ENCODE data around the gene TACC3. TPM values are rescaled to one million over a fixed set of nuclear protein-coding genes. Genes with fewer than 3 reads are reported as not detected.

The TACC3 gene
- total RNA-seq, 4 donors from 2014 or later: 8.6 to 15.0 (median 11.9) TPM

- peaks cover 0 to 33% (median 12%) of the 10 kb centered on the region in 4 donors for H3K4me1 ChIP-seq
- TF ChIP-seq EP300 (IDR thresholded peaks at IDR 0.05) (no peak), POLR2A (IDR thresholded peaks at IDR 0.05) (no peak), CTCF (IDR thresholded peaks at IDR 0.05) (no peak)
- H3K27me3 ChIP-seq: peaks cover 0 to 32% of the 10 kb centered on the region in 2 donors
- H3K27ac ChIP-seq: no peak overlapping the region
- DNase-seq (ENCODE audit: low spot score in 2 of 2): no peak
- 44 to 66% methylated on average over 11 of the region's 14 CpGs for WGBS, 2 donors
- H3K4me3 ChIP-seq: no peak overlapping the region
- peaks cover 0 to 6% (median 0%) of the 10 kb centered on the region in 3 donors for H3K36me3 ChIP-seq
- no peaks in the 10 kb centered on the region for H3K9me3 ChIP-seq
Measured at GRCh38 chr4:1749826-1750225, 28.5 kb downstream of the TACC3 start.

GRCh38 chr4:1750381-1751154, 29.2 kb downstream of the TACC3 start:
- Histone ChIP-seq H3K4me3 (no peak overlapping the region), H3K36me3 (peaks cover 0 to under 1% (median 0%) of the 10 kb centered on the region in 3 donors), H3K4me1 (peaks cover 0 to 33% (median 12%) of the 10 kb centered on the region in 4 donors), H3K9me3 (no peaks in the 10 kb centered on the region), H3K27ac (no peak overlapping the region), H3K27me3 (peaks cover 0 to 32% of the 10 kb centered on the region in 2 donors)
- WGBS, 2 donors: 86 to 87% methylated on average over 14 of the region's 18 CpGs
- DNase-seq (ENCODE audit: low spot score in 2 of 2): no peak
- no peak for TF ChIP-seq CTCF (IDR thresholded peaks at IDR 0.05)
- TF ChIP-seq EP300 (IDR thresholded peaks at IDR 0.05): no peak
- TF ChIP-seq POLR2A (IDR thresholded peaks at IDR 0.05): no peak

- Histone ChIP-seq H3K36me3 (no peaks in the 10 kb centered on the region), H3K9me3 (no peaks in the 10 kb centered on the region), H3K27me3 (peaks cover 0 to 31% of the 10 kb centered on the region in 2 donors), H3K4me3 (no peak overlapping the region), H3K4me1 (peaks cover 0 to 29% (median 12%) of the 10 kb centered on the region in 4 donors), H3K27ac (no peak overlapping the region)
- 93 to 100% methylated on average over 4 to 14 of the region's 31 CpGs for WGBS, 2 donors
- no peak for DNase-seq (ENCODE audit: low spot score in 2 of 2)
- TF ChIP-seq POLR2A (IDR thresholded peaks at IDR 0.05): no peak
- no peak for TF ChIP-seq CTCF (IDR thresholded peaks at IDR 0.05)
- TF ChIP-seq EP300 (IDR thresholded peaks at IDR 0.05): no peak
Measured at GRCh38 chr4:1751155-1751918, 30.0 kb downstream of the TACC3 start.

GRCh38 chr4:1751919-1752283, 30.6 kb downstream of the TACC3 start:
- H3K27ac ChIP-seq: no peak overlapping the region
- 0 to 50% methylated on average over 1 to 2 of the region's 8 CpGs for WGBS, 2 donors
- no peak overlapping the region for H3K4me3 ChIP-seq
- peaks cover 0 to 25% of the 10 kb centered on the region in 2 donors for H3K27me3 ChIP-seq
- no peak for DNase-seq (ENCODE audit: low spot score in 2 of 2)
- H3K4me1 ChIP-seq: peaks cover 0 to 23% (median 12%) of the 10 kb centered on the region in 4 donors
- H3K36me3 ChIP-seq: no peaks in the 10 kb centered on the region
- no peaks in the 10 kb centered on the region for H3K9me3 ChIP-seq
- TF ChIP-seq EP300 (IDR thresholded peaks at IDR 0.05): no peak
- no peak for TF ChIP-seq CTCF (IDR thresholded peaks at IDR 0.05)
- TF ChIP-seq POLR2A (IDR thresholded peaks at IDR 0.05): no peak
